Stimulated activated CD4-positive, alpha-beta T cell treated with anti-CD3 and anti-CD28 coated beads, Interleukin-12 subunit alpha, Interleukin-12 subunit beta, amount 100 ng/mL, for 24 hours (primary cell): ENCODE measurements around the gene PLA2G15.

ENCODE experiments used
- DNase-seq, 2 experiments: peaks; one replicate each; pipeline ENCODE4 v3.0.0-alpha.2; 2020; ENCODE audit warnings: low read depth in 2 of 2

Gene PLA2G15

GRCh38 chr16:68298907-68299561 lies 53.9 kb downstream of the PLA2G15 start:
- no peak for DNase-seq

DNA sequence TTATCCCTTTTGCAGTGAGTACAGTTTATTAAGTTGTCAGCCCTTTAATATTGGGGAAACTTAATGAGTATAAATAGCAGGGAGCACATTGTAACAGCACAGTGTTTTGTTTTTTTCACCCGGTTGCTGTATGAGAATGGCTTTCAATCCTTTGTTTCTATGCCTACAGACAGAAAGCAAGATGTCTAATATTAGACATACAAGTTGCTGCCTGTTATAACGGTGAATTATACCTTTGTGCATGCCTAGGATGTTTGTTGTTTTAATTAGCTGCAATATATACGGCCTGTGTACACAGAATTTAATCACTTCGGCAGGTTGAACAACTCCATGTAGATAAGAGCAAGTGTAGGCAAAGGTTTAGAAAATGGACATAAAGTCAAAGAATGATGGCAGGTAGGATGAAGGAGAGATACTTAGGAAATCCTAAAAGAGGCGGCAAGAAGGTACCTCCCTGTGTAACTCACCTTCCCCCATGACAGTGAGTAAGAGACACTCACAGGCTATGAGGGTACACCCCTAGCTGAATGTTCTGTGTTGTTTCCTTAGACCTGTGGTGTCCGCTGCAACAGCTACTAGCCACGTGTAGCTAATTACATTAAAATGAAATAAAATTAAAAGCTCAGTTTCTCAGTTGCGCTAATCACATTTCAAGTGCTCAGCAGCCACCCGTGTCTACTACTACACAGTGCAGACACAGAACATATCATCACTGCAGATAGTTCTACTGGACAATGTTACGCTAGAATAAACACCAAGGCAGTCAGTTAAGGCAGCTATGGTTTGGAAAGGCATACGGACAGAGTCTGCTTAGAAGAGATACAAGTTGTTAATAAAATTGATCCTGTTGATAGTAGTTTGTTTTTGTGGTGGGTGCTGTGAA lies 54.6 kb downstream of the PLA2G15 start:
- no peak for DNase-seq

DNA sequence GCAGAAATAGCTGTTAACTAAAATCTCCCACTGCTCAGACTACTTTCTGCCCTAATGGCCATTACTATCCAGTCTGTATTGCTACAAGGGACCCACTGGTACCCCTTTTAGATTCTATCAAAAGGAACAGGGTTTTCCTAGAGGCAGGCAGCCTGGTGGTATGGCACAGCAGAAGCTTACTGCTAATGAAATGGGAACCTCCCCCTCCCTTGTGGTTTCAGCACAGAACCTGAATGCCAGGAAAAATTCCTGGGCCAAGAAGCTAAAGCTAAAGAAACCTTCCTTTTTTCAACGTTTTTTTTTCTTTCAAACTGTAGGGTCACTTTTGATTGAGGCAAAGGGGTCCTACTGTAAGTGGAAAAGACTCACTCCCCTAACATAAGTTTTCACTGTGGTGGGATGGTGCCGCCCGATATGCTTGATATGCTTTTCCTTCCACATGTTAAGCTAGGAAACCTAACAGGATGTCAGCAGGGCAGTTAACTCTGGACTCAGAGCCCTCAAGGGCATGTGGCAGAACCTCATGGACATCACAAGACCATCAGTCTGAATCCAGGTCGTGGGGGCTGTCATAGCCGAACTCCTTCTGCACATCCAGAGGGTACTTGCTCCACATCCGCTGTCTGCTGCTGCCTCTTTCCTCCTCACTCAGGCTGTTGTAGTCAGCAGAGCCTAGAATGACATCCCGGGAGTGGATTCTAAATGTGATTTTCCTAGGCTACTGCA lies 55.7 kb downstream of the PLA2G15 start:
- no peak for DNase-seq

GRCh38 chr16:68306633-68307032 lies 61.5 kb downstream of the PLA2G15 start:
- no peak for DNase-seq

- DNase-seq, result no peak
These were observed 64.6 kb downstream of the PLA2G15 start for GRCh38 chr16:68309799-68310198.

- DNase-seq, result no peak
These were observed 65.2 kb downstream of the PLA2G15 start for GRCh38 chr16:68310437-68310773.
